PC-9 (cell line): ENCODE data around the gene EML1.

ENCODE experiments used
- CTCF ChIP-seq: fragments of 200-600 bp; sonication (generic); conservative IDR thresholded peaks from 2 replicates; pipeline ENCODE4 v1.6.1; 2017; ENCODE audit warnings: mixed run types, antibody characterized with exemption, mild to moderate bottlenecking, moderate library complexity
- EZH2 ChIP-seq: fragments of 200-600 bp; sonication (generic); IDR thresholded peaks from 2 replicates; pipeline ENCODE4 v1.8.0; 2017; ENCODE audit warnings: antibody characterized with exemption, low read depth

DNA sequence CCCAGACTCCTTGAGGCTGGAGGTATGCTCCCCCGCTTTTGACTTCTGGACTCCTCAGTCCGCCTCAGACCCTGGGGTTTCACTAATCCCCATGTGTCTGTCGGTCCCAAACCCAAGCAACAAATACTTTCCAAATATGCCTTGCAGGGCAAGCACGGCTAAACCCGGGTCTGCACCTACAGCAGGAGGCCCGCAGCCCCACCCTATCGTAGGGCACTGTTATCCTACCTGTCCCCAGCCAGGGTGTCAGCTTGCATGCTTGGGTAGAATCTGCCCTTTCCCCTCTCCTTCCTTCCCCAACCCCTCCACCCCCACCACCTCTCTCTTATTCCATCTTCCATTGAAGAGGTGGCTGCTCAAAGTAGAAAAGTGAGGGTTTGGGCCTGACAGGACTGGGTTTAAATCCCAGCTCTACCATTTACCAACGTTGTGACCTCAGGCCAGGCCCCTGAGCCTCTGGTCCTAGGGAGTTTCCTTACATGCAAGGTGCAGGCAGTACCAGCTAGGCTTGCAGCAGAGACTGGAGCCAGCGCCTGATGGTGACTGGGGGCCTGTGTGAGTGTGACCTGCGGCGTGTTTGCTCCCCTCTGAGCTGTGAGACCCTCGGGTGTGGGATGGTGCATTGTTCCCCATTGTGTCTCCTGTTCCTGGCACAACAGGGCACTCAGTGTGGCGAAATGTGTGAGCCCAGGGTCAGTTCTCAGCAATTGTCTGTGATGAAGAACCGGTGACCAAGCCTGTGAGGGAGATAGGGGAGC lies 11.2 kb upstream of the EML1 start:
- TF ChIP-seq CTCF (no peak), EZH2 (no peak)
